ENCODE measurements around the gene RNASEH2B.

GRCh38 chr13:51000571-51001260 is 91.1 kb downstream of the RNASEH2B start:
- TF ChIP-seq, protein P1, sequence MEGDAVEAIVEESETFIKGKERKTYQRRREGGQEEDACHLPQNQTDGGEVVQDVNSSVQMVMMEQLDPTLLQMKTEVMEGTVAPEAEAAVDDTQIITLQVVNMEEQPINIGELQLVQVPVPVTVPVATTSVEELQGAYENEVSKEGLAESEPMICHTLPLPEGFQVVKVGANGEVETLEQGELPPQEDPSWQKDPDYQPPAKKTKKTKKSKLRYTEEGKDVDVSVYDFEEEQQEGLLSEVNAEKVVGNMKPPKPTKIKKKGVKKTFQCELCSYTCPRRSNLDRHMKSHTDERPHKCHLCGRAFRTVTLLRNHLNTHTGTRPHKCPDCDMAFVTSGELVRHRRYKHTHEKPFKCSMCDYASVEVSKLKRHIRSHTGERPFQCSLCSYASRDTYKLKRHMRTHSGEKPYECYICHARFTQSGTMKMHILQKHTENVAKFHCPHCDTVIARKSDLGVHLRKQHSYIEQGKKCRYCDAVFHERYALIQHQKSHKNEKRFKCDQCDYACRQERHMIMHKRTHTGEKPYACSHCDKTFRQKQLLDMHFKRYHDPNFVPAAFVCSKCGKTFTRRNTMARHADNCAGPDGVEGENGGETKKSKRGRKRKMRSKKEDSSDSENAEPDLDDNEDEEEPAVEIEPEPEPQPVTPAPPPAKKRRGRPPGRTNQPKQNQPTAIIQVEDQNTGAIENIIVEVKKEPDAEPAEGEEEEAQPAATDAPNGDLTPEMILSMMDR (IDR thresholded peaks at IDR 0.05; ENCODE audit: low read depth, low read length), result no peak
- TF ChIP-seq, protein P2, sequence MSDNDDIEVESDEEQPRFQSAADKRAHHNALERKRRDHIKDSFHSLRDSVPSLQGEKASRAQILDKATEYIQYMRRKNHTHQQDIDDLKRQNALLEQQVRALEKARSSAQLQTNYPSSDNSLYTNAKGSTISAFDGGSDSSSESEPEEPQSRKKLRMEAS (IDR thresholded peaks at IDR 0.05; ENCODE audit: low read depth, low read length), result no peak

Measured in NB4 (cell line).